ENCODE data around the gene SLC25A44. TPM values are rescaled to one million over a fixed set of nuclear protein-coding genes. Genes with fewer than 3 reads are reported as not detected.

Gene SLC25A44
- total RNA-seq, 1 experiment from 2014 or later: 32.5 TPM

DNA sequence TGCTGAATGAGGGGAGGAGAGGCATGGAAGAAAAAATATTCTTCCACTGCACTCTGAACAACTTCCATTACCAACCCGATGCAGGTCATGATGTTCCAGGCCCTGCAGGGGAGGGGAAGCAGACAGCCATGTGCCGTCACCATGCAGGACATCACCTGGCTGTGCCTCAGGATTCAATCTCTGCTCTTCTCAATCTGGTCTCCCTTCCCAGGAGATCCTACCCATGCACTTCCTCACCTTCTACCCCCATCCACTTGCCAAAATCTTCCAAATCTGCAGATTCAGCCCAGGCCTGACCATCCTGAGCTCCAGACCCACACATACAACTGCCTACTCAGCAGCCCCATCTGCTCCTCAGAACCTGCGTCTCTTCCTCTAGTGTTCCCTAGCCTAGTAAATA is 59.7 kb downstream of the SLC25A44 start:
- DNase-seq: no peak
- Mint-ChIP-seq H3K4me1 (ENCODE audit: low read depth, unreplicated experiment) (no peaks in the 10 kb centered on the region), H3K36me3 (ENCODE audit: insufficient read depth, unreplicated experiment) (peaks cover 37% of the 10 kb centered on the region), H3K27ac (ENCODE audit: unreplicated experiment) (no peak overlapping the region), H3K27me3 (ENCODE audit: unreplicated experiment) (no peaks in the 10 kb centered on the region), H3K4me3 (ENCODE audit: low read depth, unreplicated experiment) (no peak overlapping the region), H3K9me3 (ENCODE audit: low read depth, unreplicated experiment) (no peaks in the 10 kb centered on the region)
- intact Hi-C loops (cut with micrococcal nuclease; ENCODE audit: unreplicated experiment): no loop called here
- CTCF ChIA-PET: no interaction called here
- no TSS peak for BruUV-seq (replicated peaks)
- TF ChIP-seq, protein P1, sequence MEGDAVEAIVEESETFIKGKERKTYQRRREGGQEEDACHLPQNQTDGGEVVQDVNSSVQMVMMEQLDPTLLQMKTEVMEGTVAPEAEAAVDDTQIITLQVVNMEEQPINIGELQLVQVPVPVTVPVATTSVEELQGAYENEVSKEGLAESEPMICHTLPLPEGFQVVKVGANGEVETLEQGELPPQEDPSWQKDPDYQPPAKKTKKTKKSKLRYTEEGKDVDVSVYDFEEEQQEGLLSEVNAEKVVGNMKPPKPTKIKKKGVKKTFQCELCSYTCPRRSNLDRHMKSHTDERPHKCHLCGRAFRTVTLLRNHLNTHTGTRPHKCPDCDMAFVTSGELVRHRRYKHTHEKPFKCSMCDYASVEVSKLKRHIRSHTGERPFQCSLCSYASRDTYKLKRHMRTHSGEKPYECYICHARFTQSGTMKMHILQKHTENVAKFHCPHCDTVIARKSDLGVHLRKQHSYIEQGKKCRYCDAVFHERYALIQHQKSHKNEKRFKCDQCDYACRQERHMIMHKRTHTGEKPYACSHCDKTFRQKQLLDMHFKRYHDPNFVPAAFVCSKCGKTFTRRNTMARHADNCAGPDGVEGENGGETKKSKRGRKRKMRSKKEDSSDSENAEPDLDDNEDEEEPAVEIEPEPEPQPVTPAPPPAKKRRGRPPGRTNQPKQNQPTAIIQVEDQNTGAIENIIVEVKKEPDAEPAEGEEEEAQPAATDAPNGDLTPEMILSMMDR (IDR thresholded peaks at IDR 0.05; ENCODE audit: unreplicated experiment): no peak

GRCh38 chr1:156257711-156258110 is 63.8 kb downstream of the SLC25A44 start:
- CTCF ChIA-PET: no interaction called here
- H3K36me3 Mint-ChIP-seq (ENCODE audit: insufficient read depth, unreplicated experiment): peaks cover 66% of the 10 kb centered on the region
- no peaks in the 10 kb centered on the region for H3K4me1 Mint-ChIP-seq (ENCODE audit: low read depth, unreplicated experiment)
- no peak overlapping the region for H3K4me3 Mint-ChIP-seq (ENCODE audit: low read depth, unreplicated experiment)
- no peak overlapping the region for H3K27ac Mint-ChIP-seq (ENCODE audit: unreplicated experiment)
- no TSS peak for BruUV-seq (replicated peaks)
- TF ChIP-seq, protein P1 (IDR thresholded peaks at IDR 0.05; ENCODE audit: unreplicated experiment): no peak
- no peaks in the 10 kb centered on the region for H3K27me3 Mint-ChIP-seq (ENCODE audit: unreplicated experiment)
- DNase-seq: no peak
- no peaks in the 10 kb centered on the region for H3K9me3 Mint-ChIP-seq (ENCODE audit: low read depth, unreplicated experiment)
- intact Hi-C loops (cut with micrococcal nuclease; ENCODE audit: unreplicated experiment): no loop called here

- no peaks in the 10 kb centered on the region for H3K27me3 Mint-ChIP-seq (ENCODE audit: unreplicated experiment)
- intact Hi-C loops (cut with micrococcal nuclease; ENCODE audit: unreplicated experiment): no loop called here
- peaks cover 77% of the 10 kb centered on the region for H3K36me3 Mint-ChIP-seq (ENCODE audit: insufficient read depth, unreplicated experiment)
- H3K4me3 Mint-ChIP-seq (ENCODE audit: low read depth, unreplicated experiment): no peak overlapping the region
- DNase-seq: no peak
- CTCF ChIA-PET: no interaction called here
- no TSS peak for BruUV-seq (replicated peaks)
- no peaks in the 10 kb centered on the region for H3K4me1 Mint-ChIP-seq (ENCODE audit: low read depth, unreplicated experiment)
- no peak overlapping the region for H3K27ac Mint-ChIP-seq (ENCODE audit: unreplicated experiment)
- H3K9me3 Mint-ChIP-seq (ENCODE audit: low read depth, unreplicated experiment): no peaks in the 10 kb centered on the region
- TF ChIP-seq, protein P1 (IDR thresholded peaks at IDR 0.05; ENCODE audit: unreplicated experiment): no peak
Measured at GRCh38 chr1:156258859-156259258, 65.0 kb downstream of the SLC25A44 start.

DNA sequence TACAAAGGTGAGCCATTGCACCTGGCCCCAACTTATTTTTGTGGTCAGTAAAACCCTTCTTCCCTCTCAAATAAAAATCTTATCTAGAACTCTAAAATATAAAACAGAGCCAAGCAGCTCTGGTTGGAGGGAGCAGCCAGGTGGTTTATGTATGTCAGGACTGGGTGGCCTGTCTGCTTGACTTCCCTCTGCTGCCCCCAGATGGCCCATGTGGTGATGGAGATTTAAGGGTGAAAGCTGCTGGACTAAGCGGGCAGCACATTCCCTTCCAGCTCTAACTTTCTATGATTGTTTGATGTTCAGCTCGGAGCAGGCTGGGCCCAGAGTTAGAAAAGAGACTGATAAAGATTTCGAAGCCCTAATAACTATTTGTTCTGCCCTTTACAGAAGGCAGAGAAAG is 65.9 kb downstream of the SLC25A44 start:
- no peaks in the 10 kb centered on the region for H3K4me1 Mint-ChIP-seq (ENCODE audit: low read depth, unreplicated experiment)
- H3K27ac Mint-ChIP-seq (ENCODE audit: unreplicated experiment): no peak overlapping the region
- peaks cover 86% of the 10 kb centered on the region for H3K36me3 Mint-ChIP-seq (ENCODE audit: insufficient read depth, unreplicated experiment)
- no TSS peak for BruUV-seq (replicated peaks)
- DNase-seq: no peak
- no peaks in the 10 kb centered on the region for H3K9me3 Mint-ChIP-seq (ENCODE audit: low read depth, unreplicated experiment)
- H3K4me3 Mint-ChIP-seq (ENCODE audit: low read depth, unreplicated experiment): no peak overlapping the region
- H3K27me3 Mint-ChIP-seq (ENCODE audit: unreplicated experiment): no peaks in the 10 kb centered on the region
- CTCF ChIA-PET: no interaction called here
- TF ChIP-seq, protein P1 (IDR thresholded peaks at IDR 0.05; ENCODE audit: unreplicated experiment): no peak
- intact Hi-C loops (cut with micrococcal nuclease; ENCODE audit: unreplicated experiment): no loop called here

Measured in Calu3 (cell line).